IPS-NIHi11 (cell line): ENCODE results near the gene COPG1.
"Not testable (repeated sequence)": the region's sequence is repeated elsewhere in the genome, so short reads cannot be mapped to it uniquely, and the experiment has no call there.

ENCODE experiments used
- DNase-seq: peaks from one replicate; pipeline ENCODE4 v3.0.0; 2012; ENCODE audit warnings: mixed read lengths, low spot score

COPG1 gene

DNA sequence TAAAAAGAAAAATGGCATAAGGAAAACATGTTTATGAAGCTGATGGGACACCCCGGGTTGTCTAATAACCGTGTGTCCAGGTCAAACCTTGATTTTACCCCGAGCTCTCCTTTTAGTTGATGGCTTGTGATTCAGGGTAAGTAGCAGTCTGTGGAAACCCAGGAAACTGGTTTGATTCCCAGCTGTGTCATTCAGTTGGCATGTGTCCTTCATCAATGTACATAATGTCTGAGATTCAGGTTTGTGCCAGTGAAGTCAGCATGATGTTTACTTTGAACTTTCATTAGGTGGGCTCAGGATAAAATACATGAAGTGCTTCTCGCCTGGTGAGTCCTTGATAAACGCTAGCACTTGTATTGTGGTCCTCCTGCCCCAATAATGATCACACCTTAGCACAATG, 4.3 kb upstream of the COPG1 start:
- DNase-seq, result no peak

DNA sequence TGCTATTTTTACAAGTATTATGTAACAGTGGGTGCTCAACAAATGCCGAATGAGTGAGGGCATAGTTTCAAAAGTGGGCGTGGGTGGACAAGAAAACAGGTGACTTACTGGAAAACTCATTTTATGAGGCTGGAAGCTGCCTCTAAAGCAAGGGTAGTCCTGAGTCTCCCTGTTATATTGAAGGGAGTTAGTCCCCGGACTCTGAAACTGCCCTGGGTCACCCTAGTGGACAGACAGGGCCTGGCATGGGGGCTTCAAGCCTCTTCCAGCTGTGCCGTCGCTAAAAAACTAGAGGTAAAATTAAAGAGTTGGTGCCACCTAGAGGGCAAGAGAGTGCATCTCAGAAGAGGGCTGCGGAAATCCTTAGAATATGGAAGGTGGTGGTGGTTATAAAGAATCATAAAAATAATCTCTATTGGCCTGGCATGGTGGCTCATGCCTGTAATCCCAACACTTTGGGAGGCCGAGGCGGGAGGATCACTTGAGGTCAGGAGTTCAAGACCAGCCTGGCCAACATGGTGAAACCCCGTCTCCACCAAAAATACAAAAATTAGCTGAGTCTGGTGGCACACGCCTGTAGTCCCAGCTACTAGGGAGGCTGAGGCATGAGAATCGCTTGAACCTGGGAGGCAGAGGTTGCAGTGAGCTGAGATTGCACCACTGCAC, 3.6 kb upstream of the COPG1 start:
- peak; percentile 88 for DNase-seq

DNA sequence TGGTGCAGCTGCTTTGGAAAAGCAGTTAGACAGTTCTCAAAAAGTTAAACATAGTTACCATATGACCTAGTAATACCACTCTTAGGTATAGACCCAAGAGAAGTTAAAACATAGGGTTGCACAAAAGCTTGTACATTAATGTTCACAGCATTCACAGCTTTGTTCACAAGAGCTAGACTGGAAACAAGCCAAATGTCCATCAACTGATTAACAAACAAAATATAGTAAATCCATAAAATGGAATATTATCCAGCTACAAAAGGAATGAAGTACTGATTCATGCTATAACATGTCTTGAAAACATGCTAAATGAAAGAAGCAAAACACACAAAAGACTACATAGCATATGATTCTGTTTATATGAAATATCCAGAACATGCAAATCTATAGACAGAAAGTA, 2.8 kb upstream of the COPG1 start:
- DNase-seq, result no peak

DNA sequence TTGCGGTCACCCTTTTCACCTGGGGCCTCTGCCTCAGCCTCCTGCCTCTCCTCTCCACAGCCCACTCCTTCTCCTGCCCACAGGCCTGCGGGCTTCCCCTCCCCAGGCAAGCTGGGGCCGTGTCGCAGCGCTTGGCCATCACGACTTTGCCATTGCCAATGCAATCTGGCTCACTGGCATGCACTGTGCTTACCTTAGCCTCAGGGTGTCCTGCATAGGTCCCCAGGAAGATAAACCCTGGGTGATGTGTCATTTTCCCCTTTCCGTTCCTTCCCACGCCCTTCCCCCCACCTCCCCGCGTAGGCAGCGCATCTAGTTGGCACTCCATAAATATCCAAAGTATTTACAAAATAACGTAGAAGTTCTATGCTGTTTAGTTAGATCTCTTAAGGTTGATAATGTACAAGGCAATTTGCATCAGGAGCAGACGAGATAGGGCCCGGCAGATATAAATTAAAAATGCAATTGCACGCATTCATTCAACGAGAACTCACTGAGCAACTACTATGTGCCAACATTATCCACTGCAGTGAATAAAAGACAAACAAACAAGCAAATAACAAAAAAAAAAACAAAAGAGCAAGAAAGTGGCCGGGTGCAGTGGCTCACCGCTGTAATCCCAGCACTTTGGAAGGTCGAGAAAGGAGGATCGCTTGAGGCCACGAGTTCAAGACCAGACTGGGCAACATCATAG, 973 bp upstream of the COPG1 start:
- no peak for DNase-seq

DNA sequence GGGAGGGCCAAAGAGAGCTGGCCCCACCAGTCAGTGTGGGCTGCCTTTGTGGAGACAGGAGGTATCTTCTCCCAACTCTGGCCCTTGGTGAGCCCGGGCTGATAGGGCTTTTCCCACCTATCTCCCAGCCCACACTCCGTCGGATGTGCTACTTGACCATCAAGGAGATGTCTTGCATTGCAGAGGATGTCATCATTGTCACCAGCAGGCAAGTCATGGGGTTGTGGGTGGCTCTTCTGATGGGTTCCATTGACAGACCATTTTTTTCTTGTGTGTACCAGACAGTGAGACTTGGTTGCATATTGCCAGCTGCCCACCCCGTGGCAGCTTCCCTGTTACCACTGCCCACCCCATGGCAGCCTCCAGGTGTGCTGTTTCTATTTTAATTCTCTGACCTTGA, 3.3 kb downstream of the COPG1 start:
- no peak for DNase-seq

DNA sequence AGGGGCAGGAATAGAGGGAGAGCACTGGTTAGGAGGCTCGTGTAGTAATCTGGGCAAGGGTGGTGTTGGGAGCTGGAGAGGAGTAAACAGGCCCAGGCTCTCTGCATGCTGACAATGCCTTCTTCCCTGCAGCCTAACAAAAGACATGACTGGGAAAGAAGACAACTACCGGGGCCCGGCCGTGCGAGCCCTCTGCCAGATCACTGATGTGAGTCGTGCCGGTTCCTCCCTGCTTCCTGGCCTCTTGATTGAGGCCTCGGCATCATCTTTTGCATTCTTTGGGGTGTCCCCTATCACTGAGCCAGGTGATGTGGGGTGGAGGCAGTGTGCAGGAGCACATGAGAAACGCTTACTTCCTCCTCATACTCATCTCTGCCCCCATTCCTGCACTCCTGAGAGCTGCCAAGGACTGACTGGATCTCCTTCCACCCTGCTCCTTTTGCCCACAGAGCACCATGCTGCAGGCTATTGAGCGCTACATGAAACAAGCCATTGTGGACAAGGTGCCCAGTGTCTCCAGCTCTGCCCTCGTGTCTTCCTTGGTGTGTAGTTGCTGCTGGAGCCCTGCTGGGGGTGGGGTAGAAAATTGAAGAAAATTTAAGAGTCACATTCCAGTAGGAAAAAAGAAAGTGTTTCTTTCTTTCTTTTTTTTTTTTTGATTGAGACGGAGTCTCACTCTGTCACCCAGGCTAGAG, 5.3 kb downstream of the COPG1 start:
- no peak for DNase-seq

DNA sequence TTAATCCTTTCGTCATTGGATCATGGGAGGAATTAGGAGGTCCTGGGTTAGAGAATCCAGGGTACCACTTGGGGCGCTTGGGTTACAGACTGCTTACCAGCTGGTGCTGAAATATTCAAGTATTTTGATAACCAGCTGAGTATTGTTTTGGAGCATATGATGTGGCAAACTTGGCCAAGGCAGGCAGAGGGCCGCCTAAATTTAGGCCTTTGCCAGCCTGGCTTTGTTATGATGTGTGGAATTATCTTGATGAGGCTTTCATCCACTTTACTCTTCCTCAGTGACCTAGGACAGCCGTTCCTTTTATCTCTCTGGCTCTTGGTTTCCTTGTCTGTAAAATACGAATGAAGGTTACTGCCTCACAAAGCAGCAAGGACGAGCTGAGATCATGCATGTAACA, 6.9 kb downstream of the COPG1 start:
- DNase-seq, result no peak

DNA sequence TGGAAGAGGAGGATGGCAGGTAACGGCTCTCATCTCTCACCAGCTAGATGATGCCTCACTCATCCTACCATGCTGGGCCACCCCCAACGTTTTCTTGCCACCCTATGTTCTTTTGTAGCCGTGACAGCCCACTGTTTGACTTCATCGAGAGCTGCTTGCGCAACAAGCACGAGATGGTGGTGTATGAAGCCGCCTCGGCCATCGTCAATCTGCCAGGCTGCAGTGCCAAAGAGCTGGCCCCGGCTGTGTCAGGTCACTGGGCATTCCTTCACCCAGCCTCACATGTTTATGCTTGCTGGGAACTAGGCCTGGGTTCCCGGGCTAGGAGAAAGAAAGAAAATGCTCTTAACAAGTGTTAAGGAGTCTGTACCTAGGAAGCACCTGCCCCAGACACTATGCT, 8.2 kb downstream of the COPG1 start:
- DNase-seq, result no peak

DNA sequence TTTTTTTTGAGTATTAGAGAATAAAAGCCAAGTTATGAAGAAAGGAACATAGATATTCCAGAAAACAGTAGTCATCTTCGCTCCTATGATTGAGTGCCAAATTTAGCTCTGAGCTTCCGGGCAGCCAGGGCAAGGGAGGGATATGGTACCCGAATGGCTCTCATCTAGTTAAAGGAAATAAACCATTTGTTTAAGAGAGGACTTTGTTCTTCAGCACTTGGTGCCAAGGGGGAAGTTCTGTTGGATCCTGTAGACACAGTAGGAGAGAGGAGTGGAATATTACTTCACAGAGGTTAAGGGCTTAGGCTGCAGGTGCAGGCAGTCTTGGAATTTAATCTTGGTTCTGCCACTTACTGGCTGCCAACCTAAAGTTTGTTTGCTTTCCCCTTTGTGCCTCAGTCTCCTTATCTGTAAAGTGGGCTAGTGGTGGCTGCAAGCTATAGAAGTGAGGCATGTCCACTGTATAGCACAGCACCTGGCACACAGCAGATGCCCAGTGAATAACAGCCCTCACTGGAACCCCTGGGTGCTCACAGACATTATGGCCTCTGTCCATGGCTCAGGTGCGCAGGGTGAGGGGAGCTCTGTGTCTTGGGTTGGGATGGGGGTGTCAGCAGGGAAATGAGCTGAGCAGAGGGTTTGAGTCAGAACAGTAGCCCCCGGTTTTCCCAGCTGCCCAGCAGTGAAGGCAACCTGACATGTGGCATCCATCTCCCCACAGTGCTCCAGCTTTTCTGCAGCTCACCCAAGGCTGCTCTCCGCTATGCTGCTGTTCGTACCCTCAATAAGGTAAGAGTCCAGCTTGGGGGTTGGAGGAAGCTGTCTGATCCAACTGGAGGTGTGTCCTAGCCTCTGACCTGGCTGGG, 10.4 kb downstream of the COPG1 start:
- no peak for DNase-seq

DNA sequence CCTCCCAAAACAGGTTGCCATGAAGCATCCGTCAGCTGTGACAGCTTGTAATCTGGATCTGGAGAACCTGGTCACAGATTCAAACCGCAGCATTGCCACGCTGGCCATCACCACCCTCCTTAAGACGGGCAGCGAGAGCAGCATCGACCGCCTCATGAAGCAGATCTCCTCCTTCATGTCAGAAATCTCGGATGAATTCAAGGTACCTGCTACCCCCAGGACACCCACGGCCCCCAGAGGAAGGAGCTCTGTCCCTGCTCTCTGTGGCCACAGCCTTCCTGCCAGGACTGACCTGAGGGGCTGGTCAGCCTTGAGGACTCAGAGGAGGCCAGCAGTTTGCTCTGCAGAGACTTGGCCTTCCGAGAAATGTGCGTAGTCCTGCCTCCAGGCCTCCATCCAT, 11.2 kb downstream of the COPG1 start:
- no peak for DNase-seq

DNA sequence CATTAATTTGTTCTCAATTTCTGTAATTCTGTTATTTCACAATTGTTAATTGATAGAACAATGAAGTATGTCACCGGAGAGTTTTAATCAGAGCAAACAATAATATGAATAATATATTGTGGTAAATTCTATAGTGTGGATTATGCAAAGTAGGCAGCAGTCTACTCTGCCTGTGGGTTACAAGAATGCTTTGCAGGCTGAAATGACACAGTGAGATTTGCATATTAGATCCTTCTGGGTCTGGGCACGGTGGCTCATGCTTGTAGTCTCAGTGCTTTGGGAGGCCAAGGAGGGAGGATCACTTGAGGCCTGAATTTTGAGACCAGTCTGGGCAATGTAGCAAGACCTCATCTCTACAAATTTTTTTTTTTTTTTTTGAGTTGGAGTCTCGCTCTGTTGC, 12.5 kb downstream of the COPG1 start:
- DNase-seq, result no peak

DNA sequence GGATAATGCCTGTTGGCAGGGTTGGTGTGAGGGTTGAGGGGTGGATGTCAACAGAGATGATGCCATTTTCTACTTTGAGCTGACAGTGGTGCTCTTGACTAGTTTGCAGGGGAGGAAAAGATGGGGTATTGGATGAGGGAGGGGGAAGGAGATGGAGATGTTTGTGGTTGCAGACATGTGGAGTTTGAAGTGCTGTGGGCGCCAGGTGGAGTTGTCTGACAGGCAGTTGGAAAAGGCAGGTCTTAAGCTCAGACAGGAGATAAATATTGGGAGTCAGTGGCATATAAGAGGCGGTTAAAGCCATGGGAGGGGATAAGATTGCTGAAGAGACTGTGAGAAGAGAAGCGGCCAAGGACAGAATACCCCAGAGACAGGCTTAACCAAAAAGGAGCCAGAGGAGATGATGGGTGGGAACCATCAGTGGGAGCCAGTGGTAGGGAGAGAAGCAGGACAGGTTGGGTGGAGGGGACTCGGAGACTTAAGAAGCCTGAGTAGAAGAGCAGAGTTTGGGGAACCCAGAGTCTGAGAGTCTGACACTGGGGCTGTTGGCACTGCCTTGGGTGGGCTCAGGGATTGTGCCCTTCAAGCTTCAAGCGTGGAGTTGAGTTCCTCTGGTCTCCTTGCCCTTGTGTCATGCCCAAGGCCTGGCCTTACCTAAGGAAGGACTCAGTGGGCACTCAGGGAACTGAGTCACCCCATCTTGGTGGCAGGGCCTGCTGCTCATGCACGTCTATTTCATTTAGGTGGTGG, 13.9 kb downstream of the COPG1 start:
- no peak for DNase-seq

DNA sequence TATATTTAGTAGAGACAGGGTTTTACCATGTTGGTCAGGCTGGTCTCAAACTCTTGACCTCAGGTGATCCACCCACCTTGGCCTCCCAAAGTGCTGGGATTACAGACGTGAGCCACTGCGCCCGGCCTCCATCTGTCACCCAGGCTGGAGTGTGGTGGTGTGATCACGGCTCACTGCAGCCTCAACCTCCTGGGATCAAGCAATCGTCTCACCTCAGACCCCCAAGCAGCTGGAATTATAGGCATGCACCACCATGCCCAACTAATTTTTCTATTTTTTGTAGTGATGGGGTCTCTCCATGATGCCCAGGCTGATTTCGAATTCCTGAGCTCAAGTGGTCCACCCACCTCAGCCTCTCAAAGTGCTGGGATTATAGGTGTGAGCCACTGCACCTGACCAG, 15.6 kb downstream of the COPG1 start:
- DNase-seq, result not testable (repeated sequence)

DNA sequence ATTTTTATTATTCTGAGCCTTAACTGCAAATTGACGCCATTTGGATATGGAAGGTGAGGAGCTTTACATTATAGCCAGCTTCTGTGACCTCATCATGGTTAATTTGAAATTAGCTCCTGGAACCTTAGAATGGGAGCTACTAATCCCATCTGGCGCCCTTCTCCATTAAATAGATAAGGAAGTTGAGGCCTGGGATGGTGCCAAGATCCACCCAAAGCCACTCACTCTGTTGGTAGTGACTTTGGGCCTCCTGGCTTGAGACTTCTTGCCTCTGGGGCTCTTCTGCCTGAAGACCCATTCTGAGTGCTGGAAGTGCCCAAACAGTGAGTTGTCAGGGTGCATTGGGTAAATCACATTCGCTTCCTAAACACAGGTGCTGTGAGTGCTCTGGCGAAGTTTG, 17.2 kb downstream of the COPG1 start:
- no peak for DNase-seq

DNA sequence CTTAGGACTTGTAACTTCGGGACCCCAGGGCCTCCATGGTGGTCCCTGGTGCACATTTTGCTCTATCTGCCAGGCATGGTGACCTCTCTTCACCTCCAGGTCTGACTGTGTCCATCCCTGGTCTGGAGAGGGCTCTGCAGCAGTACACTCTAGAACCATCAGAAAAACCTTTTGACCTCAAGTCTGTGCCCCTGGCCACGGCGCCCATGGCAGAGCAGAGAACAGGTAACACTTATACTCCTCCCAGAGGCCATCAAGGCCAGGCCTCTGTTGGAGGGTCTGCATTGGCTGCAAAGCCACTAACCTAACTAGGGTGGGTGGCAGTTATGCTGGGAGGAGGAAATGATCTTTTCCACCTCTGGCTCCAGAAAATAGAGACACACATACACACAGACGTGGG, 19.0 kb downstream of the COPG1 start:
- no peak for DNase-seq

DNA sequence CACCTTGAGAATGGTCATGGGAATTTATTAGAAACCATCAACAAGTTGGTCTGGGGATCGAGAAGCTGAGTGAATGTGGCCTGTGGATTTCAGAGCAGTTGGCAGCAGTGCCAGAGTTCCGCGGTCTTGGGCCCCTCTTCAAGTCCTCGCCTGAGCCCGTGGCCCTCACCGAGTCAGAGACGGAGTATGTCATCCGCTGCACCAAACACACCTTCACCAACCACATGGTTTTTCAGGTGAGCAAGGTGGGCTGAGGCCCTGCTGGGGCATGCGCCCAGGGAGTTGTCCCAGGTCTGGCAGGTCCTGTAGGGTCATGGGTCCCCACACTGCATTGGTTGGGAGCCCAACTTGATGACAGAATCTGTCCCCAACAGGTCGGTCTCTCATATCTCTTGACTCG, 22.3 kb downstream of the COPG1 start:
- no peak for DNase-seq

DNA sequence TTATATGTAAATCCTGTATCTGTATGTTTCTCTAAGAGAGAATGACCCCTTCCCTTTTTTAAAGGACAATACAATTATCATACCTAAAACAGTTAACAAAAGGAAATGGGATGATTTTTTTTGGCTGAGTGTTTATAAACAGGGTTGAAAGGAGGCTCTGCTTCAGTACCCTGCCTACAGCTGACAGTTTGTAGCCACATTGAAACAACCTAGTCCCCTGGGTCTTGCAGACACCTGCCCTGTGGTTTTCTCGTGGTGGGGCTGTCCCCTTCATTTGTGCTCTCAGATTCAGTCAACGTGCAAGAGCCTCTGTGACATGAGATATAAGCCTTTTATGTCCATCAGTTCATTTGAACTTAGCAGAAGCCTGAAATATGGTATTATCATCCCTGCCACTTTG, 27.0 kb downstream of the COPG1 start:
- no peak for DNase-seq

DNA sequence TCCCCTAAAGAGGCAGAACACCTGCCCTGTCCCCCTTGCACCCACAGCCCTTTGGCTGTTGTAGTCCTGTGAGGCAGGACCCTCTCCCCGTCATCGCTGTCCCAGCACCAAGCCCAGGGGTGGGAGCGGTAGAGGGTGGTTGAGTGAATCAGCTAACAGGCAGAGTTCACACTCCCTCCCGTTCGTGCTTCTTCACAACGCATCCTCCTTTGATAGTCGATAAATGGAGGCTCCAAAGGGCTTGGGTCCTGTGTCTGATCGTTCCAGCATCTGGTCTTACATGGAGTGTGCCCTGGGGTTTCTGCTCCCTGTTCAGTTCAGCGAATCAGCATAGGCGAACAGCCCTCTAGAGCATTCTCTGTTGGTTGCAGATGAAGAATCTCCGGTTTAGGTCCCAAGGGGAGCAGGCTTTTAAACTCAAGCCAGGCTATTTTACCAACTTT, 28.4 kb downstream of the COPG1 start:
- peak; percentile 29 for DNase-seq

DNA sequence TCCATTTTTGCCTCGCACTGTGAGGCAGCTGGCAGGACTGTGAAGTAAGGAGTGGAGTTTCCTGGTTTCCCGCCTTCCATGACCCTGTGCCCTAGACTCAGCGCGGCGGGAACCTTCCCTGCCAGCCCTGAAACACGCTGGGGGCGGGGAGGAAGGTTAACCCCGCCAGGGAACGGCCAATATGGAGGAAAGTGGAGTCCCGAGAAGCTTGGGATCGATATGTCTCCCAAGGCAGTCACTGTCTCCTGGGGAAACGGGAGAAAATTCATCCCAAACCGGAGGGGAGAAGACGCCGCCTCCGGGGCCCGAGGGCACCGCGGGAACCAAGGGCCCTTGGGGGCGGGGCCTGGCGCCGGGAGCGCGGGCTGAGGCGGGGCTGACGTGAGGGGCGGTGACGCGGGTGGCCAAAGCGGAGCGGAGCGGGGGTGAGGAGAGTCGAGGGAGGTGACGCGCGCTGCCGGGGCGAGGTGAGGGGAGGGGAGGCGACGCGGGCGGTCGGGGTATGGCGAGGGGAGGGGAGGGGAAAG, 29.1 kb downstream of the COPG1 start, which contains the start of gene HMCES:
HMCES (plus strand) TSS at position 432 of the 527 bp plus-strand sequence. CDS start 863 bp downstream, outside the sequence.
- DNase-seq, result peak; percentile 98

DNA sequence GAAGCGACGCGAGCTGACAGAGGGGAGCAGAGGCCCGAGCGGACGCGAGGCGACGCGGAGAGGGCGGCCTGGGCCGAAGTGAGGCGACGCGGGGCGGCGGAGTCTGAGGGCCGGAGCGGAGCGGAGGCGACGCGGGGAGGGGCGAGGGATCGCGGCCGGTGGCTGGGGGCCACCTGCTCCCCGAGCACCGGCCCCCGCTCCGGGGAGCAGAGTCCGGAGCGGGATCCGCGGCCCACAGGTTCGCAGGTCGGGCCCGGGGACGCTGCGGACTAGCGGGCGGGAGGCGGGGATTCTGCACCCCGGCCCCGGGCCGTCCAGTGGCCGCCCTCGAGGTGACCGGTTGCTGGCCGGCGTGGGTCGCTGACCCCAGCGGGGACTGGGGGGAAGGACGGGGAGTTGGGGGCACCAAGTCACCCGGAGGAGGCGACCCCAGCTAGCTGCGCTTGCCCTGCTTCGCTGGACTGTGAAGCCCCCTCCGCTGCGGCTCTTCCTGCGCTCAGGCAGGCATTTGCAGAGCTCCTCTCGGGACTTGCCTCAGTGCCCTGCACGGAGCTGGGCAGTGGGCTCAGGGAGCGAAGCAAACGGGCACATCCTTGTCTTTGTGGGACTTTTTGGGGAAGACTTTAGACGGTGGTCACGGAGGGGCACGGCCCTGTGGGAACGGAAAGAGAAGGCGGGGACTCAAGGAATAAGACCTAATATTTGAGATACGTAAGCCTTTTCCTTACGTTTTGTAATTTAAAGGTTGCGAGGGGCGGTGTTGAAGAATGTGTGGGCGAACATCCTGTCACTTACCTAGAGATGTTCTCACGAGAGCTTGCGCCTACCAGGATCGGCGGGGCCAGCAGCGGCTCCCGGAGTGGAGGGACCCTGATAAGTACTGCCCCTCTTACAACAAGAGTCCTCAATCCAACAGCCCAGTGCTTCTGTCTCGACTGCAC, 29.8 kb downstream of the COPG1 start:
- DNase-seq, result peak; percentile 70
